ENCODE data around the gene CHTOP.
"Not testable (repeated sequence)": the region's sequence is repeated elsewhere in the genome, so short reads cannot be mapped to it uniquely, and the experiment has no call there.

Gene CHTOP

DNA sequence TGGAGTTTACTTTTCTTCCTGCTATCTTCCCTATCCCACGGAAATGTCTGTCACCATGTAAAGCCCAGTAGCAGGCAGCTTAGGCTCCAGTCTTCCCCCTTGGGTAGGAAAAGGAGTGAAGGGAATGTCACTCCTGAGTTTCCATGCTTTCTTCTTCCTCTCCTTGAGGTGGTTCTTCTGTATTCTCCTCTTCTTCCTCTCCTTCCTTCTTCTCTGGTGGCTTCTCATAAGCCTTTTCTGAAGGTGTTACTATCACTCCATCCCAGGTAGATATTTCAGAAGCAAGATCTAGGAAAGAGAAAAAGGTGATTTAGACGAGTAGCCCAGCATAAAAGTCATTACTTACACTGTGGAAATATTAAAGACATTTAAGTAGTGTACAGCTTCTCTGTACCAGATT lies 28.4 kb downstream of the CHTOP start:
- DNase-seq = no peak

DNA sequence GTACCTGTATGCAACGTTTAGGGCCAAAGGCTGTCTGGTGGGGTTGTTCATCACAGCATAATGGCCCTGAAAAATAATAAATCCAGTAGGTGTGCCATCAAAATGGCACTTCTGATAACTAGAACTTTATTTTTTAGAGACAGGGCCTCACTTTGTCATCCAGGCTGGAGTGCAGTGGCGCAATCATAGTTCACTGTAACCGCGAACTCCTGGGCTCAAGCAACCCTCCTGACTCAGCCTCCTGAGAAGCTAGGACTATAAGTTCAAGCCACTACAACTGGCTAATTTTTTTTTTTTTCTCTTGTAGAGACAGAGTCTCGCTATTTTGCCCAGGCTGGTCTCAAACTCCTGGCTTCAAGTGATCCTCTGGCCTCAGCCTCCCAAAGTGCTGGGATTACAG lies 29.3 kb downstream of the CHTOP start:
- DNase-seq = peak; percentile 23

DNA sequence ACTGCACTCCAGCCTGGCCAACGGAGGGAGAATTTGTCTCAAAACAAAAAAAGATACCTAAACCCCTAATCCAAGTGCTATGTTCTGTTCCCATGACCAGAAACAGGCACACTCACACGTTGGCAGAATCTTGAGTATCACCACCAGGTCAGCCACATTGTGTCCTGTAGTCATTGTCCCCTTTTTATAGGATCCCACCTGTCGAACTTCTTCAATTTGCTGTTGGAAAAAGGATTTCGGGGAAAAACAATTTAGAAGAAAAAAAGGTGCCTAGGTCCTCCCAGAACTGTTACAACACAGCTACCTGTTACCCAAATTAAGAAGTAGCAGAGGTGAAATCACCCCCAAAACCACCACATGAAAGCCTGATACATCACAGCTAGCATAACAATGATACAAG lies 33.6 kb downstream of the CHTOP start:
- no peak for DNase-seq

DNA sequence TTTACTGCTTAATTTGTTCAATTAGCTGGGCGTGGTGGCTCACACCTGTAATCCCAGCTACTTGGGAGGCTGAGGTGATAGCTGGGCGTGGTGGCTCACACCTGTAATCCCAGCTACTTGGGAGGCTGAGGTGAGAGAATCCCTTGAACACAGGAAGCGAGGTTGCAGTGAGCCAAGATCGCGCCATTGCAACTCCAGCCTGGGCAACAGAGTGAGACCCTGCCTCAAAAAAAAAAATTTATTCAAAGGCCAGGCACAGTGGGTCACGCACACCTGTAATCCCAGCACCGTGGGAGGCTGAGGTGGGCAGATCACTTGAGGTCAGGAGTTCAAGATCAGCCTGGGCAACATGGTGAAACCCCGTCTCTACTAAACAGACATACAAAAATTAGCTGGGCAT lies 34.8 kb downstream of the CHTOP start:
- not testable (repeated sequence) for DNase-seq

DNA sequence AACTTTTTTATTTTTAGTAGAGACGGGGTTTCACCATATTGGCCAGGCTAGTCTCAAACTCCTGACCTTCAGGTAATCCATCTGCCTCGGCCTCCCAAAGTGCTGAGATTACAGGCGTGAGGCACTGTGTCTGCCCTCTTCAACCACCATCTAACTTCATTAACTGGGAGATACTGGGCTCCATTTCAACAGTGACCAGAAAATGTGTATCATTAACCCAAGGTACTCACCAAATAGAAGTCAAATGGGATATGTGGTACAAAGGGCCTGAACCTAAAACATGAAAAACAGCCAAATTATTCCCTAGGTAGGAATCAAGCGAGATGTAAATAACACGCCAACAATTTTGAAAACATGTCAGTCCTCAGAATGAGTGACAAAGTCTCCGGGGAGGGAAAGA lies 35.7 kb downstream of the CHTOP start:
- DNase-seq = no peak

DNA sequence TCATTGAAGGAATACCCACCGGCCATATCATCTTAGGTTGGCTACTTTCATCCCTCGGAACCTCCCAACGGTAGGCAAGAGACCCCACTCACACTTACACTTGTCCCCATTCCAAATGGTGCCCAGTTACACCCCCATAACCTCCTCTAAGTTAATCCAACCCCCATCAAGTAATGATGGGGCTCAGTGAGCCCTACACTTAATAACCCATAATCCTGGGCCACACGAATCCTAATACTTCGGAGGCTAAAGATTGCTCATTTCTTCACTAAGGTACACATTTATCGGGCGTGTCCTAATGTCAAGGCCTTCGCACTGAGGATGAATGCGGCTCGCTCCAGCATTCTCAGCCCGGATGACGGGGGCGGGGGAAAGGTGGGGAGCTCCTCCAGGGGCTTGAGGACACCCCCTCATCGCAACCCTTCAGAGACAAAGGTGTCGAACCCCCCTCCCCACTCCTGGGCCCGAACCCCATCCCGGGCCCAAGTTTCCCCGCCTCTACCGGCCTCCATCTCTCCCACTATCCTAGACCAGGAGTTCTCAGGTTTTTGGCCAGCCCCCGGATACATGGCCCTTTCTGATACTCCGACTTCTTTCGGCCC lies 36.5 kb downstream of the CHTOP start:
- no peak for DNase-seq

DNA sequence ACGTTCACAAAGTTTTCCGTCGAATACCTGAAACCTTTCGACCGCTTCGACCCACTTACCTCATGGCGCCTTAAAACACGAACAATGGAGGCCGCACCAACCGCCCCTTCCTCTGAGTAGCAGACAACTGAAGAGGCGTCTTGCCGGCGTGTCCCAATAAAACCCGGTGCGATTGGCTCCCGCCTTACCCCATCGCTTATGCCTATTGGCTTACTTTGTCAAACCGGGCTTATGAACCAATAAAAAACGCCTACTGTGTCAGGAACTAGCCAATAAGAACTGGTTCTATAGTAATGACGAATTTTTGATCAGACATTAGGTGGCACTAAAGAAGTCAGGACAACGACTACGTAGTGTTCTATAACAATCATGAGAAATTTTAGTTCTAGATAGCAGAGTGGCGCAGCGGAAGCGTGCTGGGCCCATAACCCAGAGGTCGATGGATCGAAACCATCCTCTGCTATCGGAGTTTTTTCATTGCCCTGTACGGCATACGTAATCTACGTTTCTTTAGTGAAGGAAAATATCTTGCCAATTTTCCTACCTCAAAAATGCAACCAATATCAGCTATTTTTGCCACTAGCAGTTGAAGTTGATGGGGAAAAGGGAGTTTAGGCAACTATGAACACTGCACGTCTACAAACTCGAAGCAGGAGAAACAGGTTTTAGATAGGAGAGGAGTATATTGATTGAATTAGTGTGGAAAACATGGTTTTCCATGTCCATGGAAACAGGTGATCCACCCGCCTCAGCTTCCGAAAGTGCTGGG lies 37.2 kb downstream of the CHTOP start, which contains the start of gene ILF2:
TSS of gene ILF2 (minus strand) at position 135 of the 769 bp plus-strand sequence. CDS start at position 64, 71 bp downstream.
- peak; percentile 100 for DNase-seq

DNA sequence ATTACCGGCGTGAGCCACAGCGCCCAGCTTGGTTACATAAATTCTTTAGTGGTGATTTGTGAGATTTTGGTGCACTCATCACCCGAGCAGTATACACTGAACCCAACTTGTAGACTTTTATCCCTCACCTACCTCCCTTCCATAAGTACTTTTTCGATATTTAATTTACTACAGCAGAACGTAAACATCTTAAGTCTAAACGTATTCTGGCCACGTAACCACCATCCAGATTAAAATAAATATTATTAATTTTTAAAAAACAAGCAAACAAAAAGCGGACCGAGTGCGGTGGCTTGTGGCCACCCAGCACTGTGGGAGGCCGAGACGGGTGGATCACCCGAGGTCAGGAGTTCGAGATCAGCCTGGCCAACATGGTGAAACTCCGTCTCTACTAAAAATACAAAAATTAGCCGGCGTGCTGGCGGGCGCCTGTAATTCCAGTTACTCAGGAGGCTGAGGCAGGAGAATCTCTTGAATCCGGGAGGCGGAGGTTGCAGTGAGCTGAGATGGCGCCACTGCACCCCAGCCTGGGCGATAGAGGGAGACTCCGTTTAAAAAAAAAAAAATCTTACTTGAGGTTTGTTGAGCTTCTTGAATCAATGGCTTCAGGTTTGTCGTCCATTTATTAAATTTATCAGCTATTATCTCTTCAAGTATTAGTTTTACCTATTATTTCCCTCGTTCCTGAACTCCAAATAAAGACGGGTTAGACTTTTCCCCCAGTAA lies 37.9 kb downstream of the CHTOP start:
- not testable (repeated sequence) for DNase-seq

DNA sequence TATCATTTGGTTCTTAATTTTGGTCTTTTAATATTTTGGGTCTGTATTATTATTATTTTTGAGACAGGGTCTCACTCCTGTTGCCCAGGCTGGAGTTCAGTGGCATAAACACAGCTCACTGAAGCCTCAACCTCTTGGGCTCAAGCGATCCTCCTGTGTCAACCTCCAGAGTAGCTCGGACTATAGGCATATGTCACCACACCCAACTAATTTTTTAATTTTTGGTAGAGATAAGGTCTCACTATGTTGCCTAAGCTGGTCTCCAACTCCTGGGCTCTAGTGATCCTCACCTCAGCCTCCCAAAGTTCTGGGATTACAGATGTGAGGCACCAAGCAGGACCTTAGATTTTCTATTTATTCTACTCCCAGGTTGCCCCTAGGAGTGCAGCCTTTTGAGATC lies 39.6 kb downstream of the CHTOP start:
- no peak for DNase-seq

DNA sequence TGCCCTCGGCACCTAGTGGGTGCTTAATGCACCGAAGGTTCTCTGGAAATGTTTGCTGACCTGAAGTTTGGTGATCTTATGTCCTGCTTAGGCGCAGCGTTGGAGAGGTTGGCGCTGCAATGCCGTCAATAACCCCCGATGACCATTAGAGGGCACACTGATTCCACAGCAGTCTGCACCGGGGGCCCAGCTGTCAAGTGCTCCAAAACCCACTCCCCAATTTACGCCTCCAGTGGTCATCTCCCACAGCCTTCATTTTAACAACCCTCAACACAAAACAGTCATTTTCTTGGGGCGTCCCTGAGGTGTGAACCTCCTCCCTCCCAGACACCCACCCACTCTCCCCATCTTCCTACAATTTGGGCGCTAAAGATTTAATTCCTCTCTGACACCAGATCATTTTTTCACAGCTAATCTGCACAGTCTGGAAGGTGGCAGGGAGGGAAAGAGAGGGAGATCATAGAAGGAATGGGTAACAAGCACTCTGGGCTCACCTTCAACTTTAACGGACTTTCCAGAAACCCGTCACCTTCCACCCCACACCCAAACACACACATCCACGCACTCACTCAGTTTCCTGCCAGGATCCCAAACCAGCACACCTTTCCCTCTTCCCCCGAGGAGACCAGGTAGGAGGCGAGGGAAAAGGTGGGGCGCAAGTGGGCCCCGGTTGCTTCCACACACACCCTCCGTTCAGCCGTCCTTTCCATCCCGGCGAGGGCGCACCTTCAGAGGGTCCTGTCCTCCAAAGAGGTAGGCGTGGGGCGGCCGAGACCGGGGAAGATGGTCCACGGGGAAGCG lies 44.1 kb downstream of the CHTOP start:
- DNase-seq = peak; percentile 25

DNA sequence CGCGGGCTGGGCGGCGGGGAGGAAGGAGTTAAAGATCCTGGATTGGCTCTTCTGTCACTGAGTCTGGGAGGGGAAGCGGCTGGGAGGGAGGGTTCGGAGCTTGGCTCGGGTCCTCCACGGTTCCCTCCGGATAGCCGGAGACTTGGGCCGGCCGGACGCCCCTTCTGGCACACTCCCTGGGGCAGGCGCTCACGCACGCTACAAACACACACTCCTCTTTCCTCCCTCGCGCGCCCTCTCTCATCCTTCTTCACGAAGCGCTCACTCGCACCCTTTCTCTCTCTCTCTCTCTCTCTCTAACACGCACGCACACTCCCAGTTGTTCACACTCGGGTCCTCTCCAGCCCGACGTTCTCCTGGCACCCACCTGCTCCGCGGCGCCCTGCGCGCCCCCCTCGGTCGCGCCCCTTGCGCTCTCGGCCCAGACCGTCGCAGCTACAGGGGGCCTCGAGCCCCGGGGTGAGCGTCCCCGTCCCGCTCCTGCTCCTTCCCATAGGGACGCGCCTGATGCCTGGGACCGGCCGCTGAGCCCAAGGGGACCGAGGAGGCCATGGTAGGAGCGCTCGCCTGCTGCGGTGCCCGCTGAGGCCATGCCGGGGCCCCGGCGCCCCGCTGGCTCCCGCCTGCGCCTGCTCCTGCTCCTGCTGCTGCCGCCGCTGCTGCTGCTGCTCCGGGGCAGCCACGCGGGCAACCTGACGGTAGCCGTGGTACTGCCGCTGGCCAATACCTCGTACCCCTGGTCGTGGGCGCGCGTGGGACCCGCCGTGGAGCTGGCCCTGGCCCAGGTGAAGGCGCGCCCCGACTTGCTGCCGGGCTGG lies 44.9 kb downstream of the CHTOP start, which contains the start of gene NPR1:
TSS of gene NPR1 (plus strand) at position 170 of the 818 bp plus-strand sequence. CDS start at position 591, 421 bp downstream.
- DNase-seq = no peak

DNA sequence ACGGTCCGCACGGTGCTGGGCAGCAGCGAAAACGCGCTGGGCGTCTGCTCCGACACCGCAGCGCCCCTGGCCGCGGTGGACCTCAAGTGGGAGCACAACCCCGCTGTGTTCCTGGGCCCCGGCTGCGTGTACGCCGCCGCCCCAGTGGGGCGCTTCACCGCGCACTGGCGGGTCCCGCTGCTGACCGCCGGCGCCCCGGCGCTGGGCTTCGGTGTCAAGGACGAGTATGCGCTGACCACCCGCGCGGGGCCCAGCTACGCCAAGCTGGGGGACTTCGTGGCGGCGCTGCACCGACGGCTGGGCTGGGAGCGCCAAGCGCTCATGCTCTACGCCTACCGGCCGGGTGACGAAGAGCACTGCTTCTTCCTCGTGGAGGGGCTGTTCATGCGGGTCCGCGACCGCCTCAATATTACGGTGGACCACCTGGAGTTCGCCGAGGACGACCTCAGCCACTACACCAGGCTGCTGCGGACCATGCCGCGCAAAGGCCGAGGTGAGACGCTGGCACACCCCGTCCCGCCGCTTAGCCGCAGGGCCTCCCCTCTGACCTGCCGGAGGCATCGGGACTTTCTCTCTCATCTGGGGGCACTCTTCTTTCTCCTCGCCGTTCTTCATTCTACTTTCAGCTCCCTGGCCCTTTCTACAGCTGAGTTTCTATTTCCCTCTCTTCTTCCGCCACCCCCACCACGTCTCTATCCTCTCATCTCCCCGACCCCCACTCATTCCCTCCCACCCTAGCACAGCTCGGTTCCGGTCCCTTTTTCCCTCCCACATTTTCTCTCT lies 45.7 kb downstream of the CHTOP start:
- no peak for DNase-seq

DNA sequence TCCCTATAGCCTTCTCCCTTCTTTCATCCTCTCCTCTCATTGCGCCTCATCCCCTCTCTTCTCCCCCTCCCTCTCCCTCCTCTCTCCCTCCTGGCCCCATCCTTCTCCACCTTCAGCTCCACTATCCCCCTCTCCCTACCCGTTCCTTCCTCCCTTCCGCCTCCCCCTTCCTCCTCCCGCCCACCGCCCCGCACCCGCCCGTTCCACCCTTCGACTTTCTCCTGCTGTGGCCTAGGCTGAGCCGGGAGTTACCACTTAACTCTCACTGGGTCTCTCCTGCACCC lies 46.2 kb downstream of the CHTOP start:
- DNase-seq = no peak

DNA sequence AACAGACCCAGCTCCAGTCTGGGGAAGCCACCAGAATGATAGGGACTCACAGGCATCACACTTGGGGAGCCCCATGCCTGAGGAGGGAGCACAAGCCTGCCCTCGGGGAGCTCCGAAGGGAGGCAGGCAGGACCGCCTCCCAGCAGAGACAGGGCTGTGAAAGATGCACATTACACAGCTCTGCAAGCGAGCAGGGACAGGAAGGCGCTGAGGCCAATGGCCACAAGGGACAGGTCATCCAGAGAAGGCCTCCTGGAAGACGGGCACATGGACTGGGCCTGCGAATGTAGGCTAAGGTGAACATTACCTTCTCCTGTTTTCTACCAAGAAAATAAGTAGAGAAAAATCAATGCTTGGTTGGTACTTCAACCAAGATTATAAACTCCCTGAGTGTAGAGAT lies 48.9 kb downstream of the CHTOP start:
- no peak for DNase-seq

DNA sequence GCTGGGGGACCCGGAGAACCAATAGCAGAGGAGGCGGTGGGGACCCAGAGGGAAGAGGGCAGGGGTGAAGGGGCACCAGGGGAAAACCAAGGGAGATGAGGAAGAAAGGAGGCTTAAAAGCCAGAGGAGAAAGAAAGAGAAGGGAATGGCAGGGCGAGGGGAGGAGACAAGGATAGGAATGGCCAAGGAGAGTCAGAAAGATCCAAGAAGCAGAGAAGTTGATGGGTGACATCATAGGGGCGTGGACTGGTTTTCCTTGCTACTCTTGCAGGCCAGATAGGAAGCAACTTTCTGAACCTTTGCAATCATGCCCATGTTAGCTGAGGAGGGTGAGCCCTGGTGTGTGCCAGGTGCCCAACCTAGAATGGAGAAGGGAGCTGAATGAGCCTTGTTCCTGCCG lies 50.0 kb downstream of the CHTOP start:
- DNase-seq = no peak

DNA sequence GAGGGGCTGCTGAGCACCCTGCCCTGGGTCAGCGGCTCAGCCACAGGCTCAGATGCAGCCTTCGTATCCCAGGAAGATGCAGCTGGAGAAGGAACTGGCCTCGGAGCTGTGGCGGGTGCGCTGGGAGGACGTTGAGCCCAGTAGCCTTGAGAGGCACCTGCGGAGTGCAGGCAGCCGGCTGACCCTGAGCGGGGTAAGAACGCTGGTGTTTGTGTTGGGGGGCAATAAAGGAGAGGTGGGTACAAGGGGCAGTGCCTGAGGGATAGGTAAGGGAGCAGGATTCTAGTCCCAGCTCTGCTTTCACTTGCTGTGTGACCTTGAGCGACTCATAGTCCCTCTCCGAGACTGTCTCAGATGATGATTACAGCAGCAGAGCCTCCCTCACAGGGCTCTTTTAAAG lies 51.0 kb downstream of the CHTOP start:
- no peak for DNase-seq

DNA sequence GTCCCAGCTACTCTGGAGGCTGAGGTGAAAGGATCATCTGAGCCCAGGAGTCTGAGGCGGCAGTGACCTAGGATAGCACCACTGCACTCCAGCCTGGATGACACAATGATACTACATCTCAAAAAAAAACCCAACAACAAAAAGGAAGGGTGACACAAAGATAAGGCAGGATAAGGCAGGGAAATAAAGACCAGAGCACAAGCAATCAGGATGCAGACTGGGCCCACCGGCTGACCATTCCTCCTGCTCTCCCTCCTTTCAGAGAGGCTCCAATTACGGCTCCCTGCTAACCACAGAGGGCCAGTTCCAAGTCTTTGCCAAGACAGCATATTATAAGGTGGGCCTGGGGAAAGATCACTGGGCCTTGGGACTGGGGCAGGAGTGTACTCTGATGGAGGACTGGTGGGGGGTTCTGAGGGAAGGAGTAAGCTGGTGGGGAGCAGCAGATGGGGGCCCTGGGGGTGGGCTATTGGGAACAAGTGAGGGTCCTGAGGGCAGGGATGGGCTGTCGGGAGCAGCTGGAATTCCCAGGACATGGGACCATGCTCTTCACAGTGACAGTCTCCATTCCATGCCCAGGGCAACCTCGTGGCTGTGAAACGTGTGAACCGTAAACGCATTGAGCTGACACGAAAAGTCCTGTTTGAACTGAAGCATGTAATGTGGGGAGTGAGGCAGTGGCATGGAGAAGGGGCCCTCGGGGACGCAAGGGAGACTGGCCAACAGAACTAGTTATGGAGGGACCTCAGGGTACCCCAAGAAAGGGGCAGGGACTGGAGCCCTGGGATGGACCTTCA lies 51.9 kb downstream of the CHTOP start:
- no peak for DNase-seq

DNA sequence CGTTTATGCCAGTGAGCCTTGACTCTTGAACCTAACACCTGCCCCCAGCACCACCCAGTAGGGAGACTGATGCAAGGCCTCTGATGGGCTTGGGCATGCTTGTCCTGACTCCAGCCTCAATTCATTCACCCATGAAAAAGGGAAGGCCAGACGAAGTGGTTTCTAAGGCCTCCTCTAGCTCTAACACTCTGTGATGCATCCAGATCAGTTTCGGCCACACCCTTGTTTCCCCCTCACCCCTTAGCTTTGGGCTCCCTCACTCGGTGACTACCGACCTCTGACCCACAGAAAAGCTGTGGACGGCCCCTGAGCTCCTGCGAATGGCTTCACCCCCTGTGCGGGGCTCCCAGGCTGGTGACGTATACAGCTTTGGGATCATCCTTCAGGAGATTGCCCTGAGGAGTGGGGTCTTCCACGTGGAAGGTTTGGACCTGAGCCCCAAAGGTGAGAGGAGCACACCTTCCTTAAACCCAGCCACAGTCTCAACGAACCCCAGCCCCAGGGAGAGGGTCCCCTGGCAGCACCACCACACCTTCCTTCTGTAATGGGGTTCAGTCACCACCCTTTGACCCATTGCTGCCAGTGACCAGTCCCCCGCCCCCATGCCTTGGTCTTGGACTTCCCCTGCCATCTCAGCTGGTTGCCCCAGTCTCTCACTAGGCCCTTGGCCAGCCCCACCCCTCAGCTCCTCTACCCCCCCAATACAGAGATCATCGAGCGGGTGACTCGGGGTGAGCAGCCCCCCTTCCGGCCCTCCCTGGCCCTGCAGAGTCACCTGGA lies 53.7 kb downstream of the CHTOP start:
- DNase-seq = no peak

DNA sequence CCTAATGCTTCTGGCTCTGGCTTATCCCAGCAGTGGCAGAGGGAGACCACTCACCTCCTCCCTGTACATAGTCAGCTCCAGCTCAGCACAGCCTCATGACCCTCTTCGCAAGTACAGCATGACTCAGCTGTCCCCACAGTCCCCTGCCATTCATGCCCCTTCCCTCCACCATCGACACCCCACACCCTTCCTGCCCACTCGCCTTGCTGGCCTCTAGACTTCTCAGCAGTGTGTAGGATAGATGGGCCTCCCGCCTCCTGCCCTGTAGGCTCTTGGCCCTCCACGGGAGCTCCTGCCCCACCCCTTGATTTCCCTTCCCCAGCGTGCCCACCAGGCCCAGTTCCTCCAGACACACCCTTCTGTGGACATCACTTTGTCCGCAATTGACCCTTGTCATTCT lies 54.4 kb downstream of the CHTOP start:
- DNase-seq = no peak

Data from fibroblast of skin of abdomen (primary cell).